WTC11 (cell line): ENCODE data around the gene OASL. TPM values are rescaled to one million over a fixed set of nuclear protein-coding genes. Genes with fewer than 3 reads are reported as not detected.

Source experiments
- ATAC-seq: fragments of 200-7000 bp; cut with Tn5 transposase; 2 replicates; pipeline ENCODE4 v1.10.0; 2021; ENCODE audit warnings: mild to moderate bottlenecking, moderate library complexity
- CTCF ChIA-PET: fragments of 300-600 bp; sonication (Branson Sonifier 250); formaldehyde crosslinking; loops from one replicate; lab custom pipeline; 2021; ENCODE audit warnings: antibody characterized with exemption; lab: Charles Lee
- POLR2A ChIA-PET: fragments of 350-600 bp; sonication (Branson Sonifier 250); formaldehyde crosslinking; loops from one replicate; lab custom pipeline; 2021; ENCODE audit warnings: antibody characterized with exemption; lab: Charles Lee
- DNase-seq: peaks from one replicate; pipeline ENCODE4 v3.0.0; 2021; ENCODE audit warnings: low spot score
- H3K27ac Mint-ChIP-seq: 2 replicates; pipeline ENCODE4 v1.8.0; 2021; ENCODE audit warnings: mixed read lengths
- H3K27me3 Mint-ChIP-seq: 2 replicates; pipeline ENCODE4 v1.8.0; 2021; ENCODE audit warnings: low read depth, mild to moderate bottlenecking, moderate library complexity, mixed read lengths
- H3K36me3 Mint-ChIP-seq: 2 replicates; pipeline ENCODE4 v1.8.0; 2021; ENCODE audit warnings: mixed read lengths
- H3K4me1 Mint-ChIP-seq: 2 replicates; pipeline ENCODE4 v1.8.0; 2022; ENCODE audit warnings: mixed read lengths
- H3K4me3 Mint-ChIP-seq: 2 replicates; pipeline ENCODE4 v1.8.0; 2021; ENCODE audit warnings: mild to moderate bottlenecking, moderate library complexity, mixed read lengths
- H3K9me3 Mint-ChIP-seq: 2 replicates; pipeline ENCODE4 v1.8.0; 2021; ENCODE audit warnings: mixed read lengths
- ARID4B ChIP-seq: sonication (generic); formaldehyde crosslinking; IDR thresholded peaks from 2 replicates; pipeline ENCODE4 v1.8.0; 2023; ENCODE audit warnings: missing genetic modification reagents, mild to moderate bottlenecking, borderline replicate concordance
- ATF2 ChIP-seq: sonication (generic); formaldehyde crosslinking; IDR thresholded peaks from 2 replicates; pipeline ENCODE4 v1.8.1; 2022; ENCODE audit warnings: low read depth, missing genetic modification reagents, borderline replicate concordance
- ATF6 ChIP-seq: sonication (generic); formaldehyde crosslinking; IDR thresholded peaks from 2 replicates; pipeline ENCODE4 v1.8.1; 2023; ENCODE audit warnings: mild to moderate bottlenecking, missing genetic modification reagents
- MLX ChIP-seq: sonication (generic); formaldehyde crosslinking; IDR thresholded peaks from 2 replicates; pipeline ENCODE4 v1.8.1; 2023; ENCODE audit warnings: mild to moderate bottlenecking, missing genetic modification reagents, moderate library complexity
- NFYB ChIP-seq: sonication (generic); formaldehyde crosslinking; conservative IDR thresholded peaks from 2 replicates; pipeline ENCODE4 v1.8.0; 2022; ENCODE audit warnings: low read depth, missing genetic modification reagents
- NR1H2 ChIP-seq: sonication (generic); formaldehyde crosslinking; IDR thresholded peaks from 2 replicates; pipeline ENCODE4 v1.9.0; 2021; ENCODE audit warnings: mild to moderate bottlenecking, moderate library complexity, missing genetic modification reagents
- NR3C1 ChIP-seq: sonication (generic); formaldehyde crosslinking; conservative IDR thresholded peaks from 2 replicates; pipeline ENCODE4 v1.8.1; 2023; ENCODE audit warnings: low read depth, mild to moderate bottlenecking, missing genetic modification reagents
- SMAD4 ChIP-seq: sonication (generic); formaldehyde crosslinking; IDR thresholded peaks from 2 replicates; pipeline ENCODE4 v1.8.0; 2022; ENCODE audit warnings: mild to moderate bottlenecking, missing genetic modification reagents
- SP1 ChIP-seq: sonication (generic); formaldehyde crosslinking; conservative IDR thresholded peaks from 2 replicates; pipeline ENCODE4 v1.8.1; 2022; ENCODE audit warnings: missing genetic modification reagents
- ZNF138 ChIP-seq: sonication (generic); formaldehyde crosslinking; conservative IDR thresholded peaks from 2 replicates; pipeline ENCODE4 v1.8.1; 2022; ENCODE audit warnings: mild to moderate bottlenecking, moderate library complexity, missing genetic modification reagents
- ZNF671 ChIP-seq: fragments of 250-450 bp; sonication (Bioruptor Pico); IDR thresholded peaks from 2 replicates; pipeline ENCODE4 v1.8.0; 2021; ENCODE audit warnings: mild to moderate bottlenecking
- ZSCAN18 ChIP-seq: fragments of 250-450 bp; sonication (Bioruptor Pico); IDR thresholded peaks from 2 replicates; pipeline ENCODE4 v2.1.2; 2022; ENCODE audit warnings: mild to moderate bottlenecking, moderate library complexity
- total RNA-seq: library from RNA; stranded (reverse); gene quantifications from 3 replicates; pipeline ENCODE4 v1.2.3, GENCODE V29; 2021
- TF ChIP-seq, protein P1 (sequence below): fragments of 200-600 bp; IDR thresholded peaks from 2 replicates; pipeline ENCODE4 v1.8.0; 2022; ENCODE audit warnings: antibody characterized with exemption
- TF ChIP-seq, protein P2 (sequence below): sonication (generic); formaldehyde crosslinking; IDR thresholded peaks from 2 replicates; pipeline ENCODE4 v1.8.0; 2022; ENCODE audit warnings: mild to moderate bottlenecking, missing genetic modification reagents
- TF ChIP-seq, protein P3 (sequence below): sonication (generic); formaldehyde crosslinking; IDR thresholded peaks from 2 replicates; pipeline ENCODE4 v1.8.1; 2023; ENCODE audit warnings: mild to moderate bottlenecking, missing genetic modification reagents, borderline replicate concordance
- TF ChIP-seq, protein P4 (sequence below): sonication (generic); formaldehyde crosslinking; IDR thresholded peaks from 2 replicates; pipeline ENCODE4 v1.8.1; 2023; ENCODE audit warnings: mild to moderate bottlenecking, missing genetic modification reagents

Gene OASL
- total RNA-seq, 1 experiment from 2014 or later = 0.28 TPM

DNA sequence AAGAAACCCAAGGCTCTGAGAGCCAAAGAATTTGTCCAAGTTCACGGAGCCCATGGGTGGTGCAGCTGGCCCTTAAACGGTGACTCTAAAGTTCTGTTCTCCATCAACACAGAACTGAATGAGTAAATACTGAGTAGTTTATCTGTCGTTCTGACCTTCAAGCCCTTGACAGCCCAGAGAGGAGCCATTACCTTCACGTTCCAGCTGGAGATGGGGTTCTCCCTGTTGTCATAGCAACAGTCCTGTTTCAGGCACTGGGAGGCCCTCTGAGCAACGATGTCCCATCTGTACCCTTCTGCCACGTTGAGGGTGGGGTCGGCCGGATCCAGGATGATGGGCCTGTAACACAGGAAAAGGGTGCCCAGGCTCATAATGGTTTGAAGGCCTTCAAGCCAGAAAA is 15.2 kb downstream of the OASL start (continued):
- TF ChIP-seq ARID4B (CRISPR knock-in tag) (no peak), ZNF671 (CRISPR knock-in tag) (no peak), MLX (no peak)
- TF ChIP-seq, protein P1, sequence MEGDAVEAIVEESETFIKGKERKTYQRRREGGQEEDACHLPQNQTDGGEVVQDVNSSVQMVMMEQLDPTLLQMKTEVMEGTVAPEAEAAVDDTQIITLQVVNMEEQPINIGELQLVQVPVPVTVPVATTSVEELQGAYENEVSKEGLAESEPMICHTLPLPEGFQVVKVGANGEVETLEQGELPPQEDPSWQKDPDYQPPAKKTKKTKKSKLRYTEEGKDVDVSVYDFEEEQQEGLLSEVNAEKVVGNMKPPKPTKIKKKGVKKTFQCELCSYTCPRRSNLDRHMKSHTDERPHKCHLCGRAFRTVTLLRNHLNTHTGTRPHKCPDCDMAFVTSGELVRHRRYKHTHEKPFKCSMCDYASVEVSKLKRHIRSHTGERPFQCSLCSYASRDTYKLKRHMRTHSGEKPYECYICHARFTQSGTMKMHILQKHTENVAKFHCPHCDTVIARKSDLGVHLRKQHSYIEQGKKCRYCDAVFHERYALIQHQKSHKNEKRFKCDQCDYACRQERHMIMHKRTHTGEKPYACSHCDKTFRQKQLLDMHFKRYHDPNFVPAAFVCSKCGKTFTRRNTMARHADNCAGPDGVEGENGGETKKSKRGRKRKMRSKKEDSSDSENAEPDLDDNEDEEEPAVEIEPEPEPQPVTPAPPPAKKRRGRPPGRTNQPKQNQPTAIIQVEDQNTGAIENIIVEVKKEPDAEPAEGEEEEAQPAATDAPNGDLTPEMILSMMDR = no peak
- TF ChIP-seq, protein P2, sequence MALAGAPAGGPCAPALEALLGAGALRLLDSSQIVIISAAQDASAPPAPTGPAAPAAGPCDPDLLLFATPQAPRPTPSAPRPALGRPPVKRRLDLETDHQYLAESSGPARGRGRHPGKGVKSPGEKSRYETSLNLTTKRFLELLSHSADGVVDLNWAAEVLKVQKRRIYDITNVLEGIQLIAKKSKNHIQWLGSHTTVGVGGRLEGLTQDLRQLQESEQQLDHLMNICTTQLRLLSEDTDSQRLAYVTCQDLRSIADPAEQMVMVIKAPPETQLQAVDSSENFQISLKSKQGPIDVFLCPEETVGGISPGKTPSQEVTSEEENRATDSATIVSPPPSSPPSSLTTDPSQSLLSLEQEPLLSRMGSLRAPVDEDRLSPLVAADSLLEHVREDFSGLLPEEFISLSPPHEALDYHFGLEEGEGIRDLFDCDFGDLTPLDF (CRISPR knock-in tag) = no peak

DNA sequence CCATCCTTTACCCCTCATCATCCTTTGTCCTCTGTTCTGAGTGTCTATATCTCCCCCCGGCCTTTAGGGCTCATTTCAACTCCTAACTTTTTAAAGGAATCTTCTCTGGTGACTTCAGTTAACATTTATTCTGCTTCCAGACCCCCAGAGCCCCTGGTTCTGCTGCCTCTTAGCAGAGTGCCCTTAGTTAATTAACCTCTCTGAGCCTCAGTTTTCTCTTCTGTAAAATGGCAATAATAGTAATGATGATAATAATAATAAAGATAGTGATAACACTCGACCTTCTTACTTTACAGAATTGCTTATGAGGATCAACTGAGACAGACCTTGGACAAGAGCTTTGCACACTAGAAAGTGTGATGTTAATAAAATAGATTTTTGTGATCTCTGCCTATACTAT is 16.3 kb downstream of the OASL start:
- Mint-ChIP-seq H3K9me3 (no peaks in the 10 kb centered on the region), H3K4me1 (no peaks in the 10 kb centered on the region), H3K27ac (no peak overlapping the region), H3K27me3 (no peaks in the 10 kb centered on the region; the same call in 1 of the 2 replicates), H3K36me3 (no peaks in the 10 kb centered on the region), H3K4me3 (no peak overlapping the region)
- ChIA-PET POLR2A (no interaction called here), CTCF (no interaction called here)
- DNase-seq (no peak), ATAC-seq (no peak)
- TF ChIP-seq, protein P3, sequence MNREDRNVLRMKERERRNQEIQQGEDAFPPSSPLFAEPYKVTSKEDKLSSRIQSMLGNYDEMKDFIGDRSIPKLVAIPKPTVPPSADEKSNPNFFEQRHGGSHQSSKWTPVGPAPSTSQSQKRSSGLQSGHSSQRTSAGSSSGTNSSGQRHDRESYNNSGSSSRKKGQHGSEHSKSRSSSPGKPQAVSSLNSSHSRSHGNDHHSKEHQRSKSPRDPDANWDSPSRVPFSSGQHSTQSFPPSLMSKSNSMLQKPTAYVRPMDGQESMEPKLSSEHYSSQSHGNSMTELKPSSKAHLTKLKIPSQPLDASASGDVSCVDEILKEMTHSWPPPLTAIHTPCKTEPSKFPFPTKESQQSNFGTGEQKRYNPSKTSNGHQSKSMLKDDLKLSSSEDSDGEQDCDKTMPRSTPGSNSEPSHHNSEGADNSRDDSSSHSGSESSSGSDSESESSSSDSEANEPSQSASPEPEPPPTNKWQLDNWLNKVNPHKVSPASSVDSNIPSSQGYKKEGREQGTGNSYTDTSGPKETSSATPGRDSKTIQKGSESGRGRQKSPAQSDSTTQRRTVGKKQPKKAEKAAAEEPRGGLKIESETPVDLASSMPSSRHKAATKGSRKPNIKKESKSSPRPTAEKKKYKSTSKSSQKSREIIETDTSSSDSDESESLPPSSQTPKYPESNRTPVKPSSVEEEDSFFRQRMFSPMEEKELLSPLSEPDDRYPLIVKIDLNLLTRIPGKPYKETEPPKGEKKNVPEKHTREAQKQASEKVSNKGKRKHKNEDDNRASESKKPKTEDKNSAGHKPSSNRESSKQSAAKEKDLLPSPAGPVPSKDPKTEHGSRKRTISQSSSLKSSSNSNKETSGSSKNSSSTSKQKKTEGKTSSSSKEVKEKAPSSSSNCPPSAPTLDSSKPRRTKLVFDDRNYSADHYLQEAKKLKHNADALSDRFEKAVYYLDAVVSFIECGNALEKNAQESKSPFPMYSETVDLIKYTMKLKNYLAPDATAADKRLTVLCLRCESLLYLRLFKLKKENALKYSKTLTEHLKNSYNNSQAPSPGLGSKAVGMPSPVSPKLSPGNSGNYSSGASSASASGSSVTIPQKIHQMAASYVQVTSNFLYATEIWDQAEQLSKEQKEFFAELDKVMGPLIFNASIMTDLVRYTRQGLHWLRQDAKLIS = no peak
- TF ChIP-seq NR3C1 (CRISPR knock-in tag) = no peak
- TF ChIP-seq ZNF138 (CRISPR knock-in tag) = no peak
- TF ChIP-seq ATF6 = no peak
- no peak for TF ChIP-seq SP1 (CRISPR knock-in tag)
- TF ChIP-seq SMAD4 (CRISPR knock-in tag) = no peak
- TF ChIP-seq, protein P4, sequence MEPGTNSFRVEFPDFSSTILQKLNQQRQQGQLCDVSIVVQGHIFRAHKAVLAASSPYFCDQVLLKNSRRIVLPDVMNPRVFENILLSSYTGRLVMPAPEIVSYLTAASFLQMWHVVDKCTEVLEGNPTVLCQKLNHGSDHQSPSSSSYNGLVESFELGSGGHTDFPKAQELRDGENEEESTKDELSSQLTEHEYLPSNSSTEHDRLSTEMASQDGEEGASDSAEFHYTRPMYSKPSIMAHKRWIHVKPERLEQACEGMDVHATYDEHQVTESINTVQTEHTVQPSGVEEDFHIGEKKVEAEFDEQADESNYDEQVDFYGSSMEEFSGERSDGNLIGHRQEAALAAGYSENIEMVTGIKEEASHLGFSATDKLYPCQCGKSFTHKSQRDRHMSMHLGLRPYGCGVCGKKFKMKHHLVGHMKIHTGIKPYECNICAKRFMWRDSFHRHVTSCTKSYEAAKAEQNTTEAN = no peak
- TF ChIP-seq ZSCAN18 (CRISPR knock-in tag) = no peak
- TF ChIP-seq ATF2 (CRISPR knock-in tag) = no peak
- TF ChIP-seq NR1H2 (CRISPR knock-in tag) = no peak
- TF ChIP-seq NFYB = no peak
